ENCODE measurements around the gene HTR3B. TPM values are rescaled to one million over a fixed set of nuclear protein-coding genes. Genes with fewer than 3 reads are reported as not detected.

Gene HTR3B
- polyA plus RNA-seq, 1 donor (not counting 4 experiments of a cell fraction or from before 2014, with no cell fraction given): not detected

- H3K79me2 ChIP-seq (ENCODE audit: control insufficient read depth, insufficient read depth, low read length): no peaks in the 10 kb centered on the region
- peaks cover 2% of the 10 kb centered on the region for H3K27me3 ChIP-seq (ENCODE audit: control insufficient read depth, extremely low read depth, insufficient read depth, low read length)
- no peak overlapping the region for H3K27ac ChIP-seq (ENCODE audit: control insufficient read depth, insufficient read depth, low read length)
- no peak for TF ChIP-seq EZH2 (IDR thresholded peaks at IDR 0.05; ENCODE audit: low read length)
- TF ChIP-seq, protein P1, sequence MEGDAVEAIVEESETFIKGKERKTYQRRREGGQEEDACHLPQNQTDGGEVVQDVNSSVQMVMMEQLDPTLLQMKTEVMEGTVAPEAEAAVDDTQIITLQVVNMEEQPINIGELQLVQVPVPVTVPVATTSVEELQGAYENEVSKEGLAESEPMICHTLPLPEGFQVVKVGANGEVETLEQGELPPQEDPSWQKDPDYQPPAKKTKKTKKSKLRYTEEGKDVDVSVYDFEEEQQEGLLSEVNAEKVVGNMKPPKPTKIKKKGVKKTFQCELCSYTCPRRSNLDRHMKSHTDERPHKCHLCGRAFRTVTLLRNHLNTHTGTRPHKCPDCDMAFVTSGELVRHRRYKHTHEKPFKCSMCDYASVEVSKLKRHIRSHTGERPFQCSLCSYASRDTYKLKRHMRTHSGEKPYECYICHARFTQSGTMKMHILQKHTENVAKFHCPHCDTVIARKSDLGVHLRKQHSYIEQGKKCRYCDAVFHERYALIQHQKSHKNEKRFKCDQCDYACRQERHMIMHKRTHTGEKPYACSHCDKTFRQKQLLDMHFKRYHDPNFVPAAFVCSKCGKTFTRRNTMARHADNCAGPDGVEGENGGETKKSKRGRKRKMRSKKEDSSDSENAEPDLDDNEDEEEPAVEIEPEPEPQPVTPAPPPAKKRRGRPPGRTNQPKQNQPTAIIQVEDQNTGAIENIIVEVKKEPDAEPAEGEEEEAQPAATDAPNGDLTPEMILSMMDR (optimal IDR thresholded peaks at IDR 0.05 in 1 of 3, IDR thresholded peaks at IDR 0.05 in 1 of 3, conservative IDR thresholded peaks at IDR 0.05 in 1 of 3; ENCODE audit: extremely low read depth in 1 of 3, insufficient read depth in 2 of 3, low read length in 3 of 3): no peak
- no peaks in the 10 kb centered on the region for H3K9me3 ChIP-seq (ENCODE audit: control insufficient read depth, low read depth, low read length)
- H3K4me2 ChIP-seq (ENCODE audit: control insufficient read depth, extremely low read depth, insufficient read depth, low read depth, low read length): no peak overlapping the region
- dilution Hi-C loops (cut with MboI; ENCODE audit: extremely low pct_ligation_motif_present, low sequenced_read_pairs): no loop called here
- no peaks in the 10 kb centered on the region for H3K4me1 ChIP-seq (ENCODE audit: control insufficient read depth, extremely low read depth, insufficient read depth, low read length)
- no peak overlapping the region for H3K9ac ChIP-seq (ENCODE audit: control insufficient read depth, extremely low read depth, insufficient read depth, low read length)
- H4K20me1 ChIP-seq (ENCODE audit: control insufficient read depth, extremely low read depth, insufficient read depth, low read length): no peaks in the 10 kb centered on the region
- H2AFZ ChIP-seq (ENCODE audit: control insufficient read depth, low read length): no peak overlapping the region
- H3K9me1 ChIP-seq (ENCODE audit: control insufficient read depth, extremely low read depth, insufficient read depth, low read length): no peaks in the 10 kb centered on the region
- no peaks in the 10 kb centered on the region for H3K36me3 ChIP-seq (ENCODE audit: control insufficient read depth in 2 of 2, extremely low read depth in 1 of 2, insufficient read depth in 2 of 2, low read length in 2 of 2)
- FAIRE-seq (no peak), DNase-seq (ENCODE audit: low read depth, low spot score) (no peak)
- H3K4me3 ChIP-seq (ENCODE audit: control insufficient read depth in 2 of 3, extremely low read depth in 1 of 3, insufficient read depth in 2 of 3, low read depth in 1 of 3, low read length in 3 of 3): no peak overlapping the region
Measured at GRCh38 chr11:113956986-113957385, 52.4 kb downstream of the HTR3B start.

GRCh38 chr11:113960702-113961330, 56.2 kb downstream of the HTR3B start:
- no peak for FAIRE-seq
- no peaks in the 10 kb centered on the region for H3K79me2 ChIP-seq (ENCODE audit: control insufficient read depth, insufficient read depth, low read length)
- H3K27me3 ChIP-seq (ENCODE audit: control insufficient read depth, extremely low read depth, insufficient read depth, low read length): no peaks in the 10 kb centered on the region
- H2AFZ ChIP-seq (ENCODE audit: control insufficient read depth, low read length): no peak overlapping the region
- TF ChIP-seq, protein P1 (optimal IDR thresholded peaks at IDR 0.05 in 1 of 3, IDR thresholded peaks at IDR 0.05 in 1 of 3, conservative IDR thresholded peaks at IDR 0.05 in 1 of 3; ENCODE audit: extremely low read depth in 1 of 3, insufficient read depth in 2 of 3, low read length in 3 of 3): no peak
- TF ChIP-seq EZH2 (IDR thresholded peaks at IDR 0.05; ENCODE audit: low read length): no peak
- H4K20me1 ChIP-seq (ENCODE audit: control insufficient read depth, extremely low read depth, insufficient read depth, low read length): no peaks in the 10 kb centered on the region
- no peaks in the 10 kb centered on the region for H3K4me1 ChIP-seq (ENCODE audit: control insufficient read depth, extremely low read depth, insufficient read depth, low read length)
- no peak for DNase-seq (ENCODE audit: low read depth, low spot score)
- H3K4me2 ChIP-seq (ENCODE audit: control insufficient read depth, extremely low read depth, insufficient read depth, low read depth, low read length): no peak overlapping the region
- no peak overlapping the region for H3K9ac ChIP-seq (ENCODE audit: control insufficient read depth, extremely low read depth, insufficient read depth, low read length)
- no peaks in the 10 kb centered on the region for H3K9me3 ChIP-seq (ENCODE audit: control insufficient read depth, low read depth, low read length)
- no peak overlapping the region for H3K27ac ChIP-seq (ENCODE audit: control insufficient read depth, insufficient read depth, low read length)
- H3K36me3 ChIP-seq (ENCODE audit: control insufficient read depth in 2 of 2, extremely low read depth in 1 of 2, insufficient read depth in 2 of 2, low read length in 2 of 2): no peaks in the 10 kb centered on the region
- dilution Hi-C loops (cut with MboI; ENCODE audit: extremely low pct_ligation_motif_present, low sequenced_read_pairs): no loop called here
- H3K4me3 ChIP-seq (ENCODE audit: control insufficient read depth in 2 of 3, extremely low read depth in 1 of 3, insufficient read depth in 2 of 3, low read depth in 1 of 3, low read length in 3 of 3): no peak overlapping the region
- no peaks in the 10 kb centered on the region for H3K9me1 ChIP-seq (ENCODE audit: control insufficient read depth, extremely low read depth, insufficient read depth, low read length)

Measured in keratinocyte (primary cell).